Adrenal gland (tissue), 12 donors: ENCODE results near the gene ESPNL. TPM values are rescaled to one million over a fixed set of nuclear protein-coding genes. Genes with fewer than 3 reads are reported as not detected.
A peak's percentile ranks its signal among the peaks of the same experiment; 100 is the strongest.

ENCODE experiments used
- DNase-seq, 7 donors: peaks; one replicate each; pipeline ENCODE4 v3.0.0-alpha.2; 2019 to 2020
- H3K27ac ChIP-seq, 5 donors: fragments of 200-600 bp; sonication (generic) in 4 of 5; 1 replicate in 3 of 5; 2 replicates in 2 of 5; pipeline versions ENCODE4 v1.5.1 to v1.8.0; 2016 to 2020; ENCODE audit warnings: mild to moderate bottlenecking in 1 of 5
- H3K27me3 ChIP-seq: fragments of 200-600 bp; 2 replicates; pipeline ENCODE4 v1.8.0; 2021
- H3K36me3 ChIP-seq, 2 donors: fragments of 200-600 bp; replicated peaks in 1 of 2; 1 replicate in 1 of 2; 2 replicates in 1 of 2; pipeline versions ENCODE4 v1.5.1 to v1.8.0; 2018 to 2022
- H3K4me1 ChIP-seq, 2 donors: fragments of 200-600 bp; replicated peaks in 1 of 2; 1 replicate in 1 of 2; 2 replicates in 1 of 2; pipeline versions ENCODE4 v1.5.1 to v1.8.0; 2018 to 2021
- H3K4me3 ChIP-seq, 4 donors: fragments of 200-600 bp; sonication (generic) in 3 of 4; one replicate each; pipeline ENCODE4 v1.5.1; 2016 to 2018
- H3K9me3 ChIP-seq, 3 donors: fragments of 200-600 bp; sonication (generic) in 1 of 3; replicated peaks in 1 of 3; 1 replicate in 2 of 3; 2 replicates in 1 of 3; pipeline versions ENCODE4 v1.5.1 to v1.8.0; 2016 to 2021
- POLR2A ChIP-seq, 2 donors: fragments of 450-650 bp; IDR thresholded peaks; one replicate each; pipeline ENCODE4 v1.6.1; 2017; ENCODE audit warnings: antibody characterized with exemption in 2 of 2, mild to moderate bottlenecking in 2 of 2, moderate library complexity in 1 of 2
- WGBS, 4 donors: extraction: QIAGEN DNeasy Blood & Tissue Kit in 2 of 4; methylation state at CpG; one replicate each; pipeline versions ENCODE4 v1.1.5 to v1.1.7; 2013 to 2017; 5-methylcytosine and 5-hydroxymethylcytosine counted together
- intact Hi-C, 2 donors: fragments of 100-400 bp; cut with DNase I; formaldehyde crosslinking; loops; one replicate each; pipeline versions ENCODE4 v1.14.1 to v1.15.0; 2022 to 2023
- polyA plus RNA-seq, 3 donors: library from polyadenylated mRNA; stranded (reverse); fragments of 200-250 nt in 2 of 3; fragments of 350-450 nt in 1 of 3; fragmentation: Illumina TruSeq in 1 of 3; extraction: RNeasy Lipid Tissue Mini Kit (QIAGEN cat#74804) in 1 of 3; gene quantifications; one replicate each; pipeline ENCODE4 v1.2.3, GENCODE V29; 2013 to 2014
- total RNA-seq, 9 donors: library from RNA; depleted of rRNA in 4 of 9; stranded (reverse); fragments of >200 nt in 4 of 9; fragments of 120-200 nt in 1 of 9; fragmentation: NEBNext Ultra II Directional in 1 of 9; extraction: Animal tissue kit (Norgen Biotek cat#: 25700) in 1 of 9; gene quantifications; one replicate each; pipeline versions ENCODE4 v1.1.0 to v1.2.4, GENCODE V29; 2013 to 2023
- TF ChIP-seq, protein P1 (sequence below), 6 experiments: fragments of 450-650 bp in 4 of 6; fragments of 200-600 bp in 2 of 6; sonication (generic) in 1 of 6; IDR thresholded peaks; 1 replicate in 5 of 6; 2 replicates in 1 of 6; pipeline versions ENCODE4 v1.5.1 to v1.8.0; 2016 to 2021; ENCODE audit warnings: antibody characterized with exemption in 6 of 6, mild to moderate bottlenecking in 2 of 6, moderate library complexity in 1 of 6
- donor health status: healthy with polysubstance abuse.
- donor health status: Bipolar disorder and iron deficiency.
- donor health status: DM: yes; HTN: yes; CAD: no.
- donor health status: DM: no; HTN: no; CAD: no.
- donor health status: DM: no; HTN: no; CAD: no.
- donor health status: DM: yes; HTN: yes; CAD: no.

The ESPNL gene
- total and polyA plus RNA-seq, 12 donors = 0.03 to 5.9 (median 1.2) TPM; not detected in 5

- no peaks in the 10 kb centered on the region for H3K9me3 ChIP-seq
- H3K27me3 ChIP-seq = no peaks in the 10 kb centered on the region
- peak in 1 of 7 donors; percentile 13 for DNase-seq
- H3K4me3 ChIP-seq = no peak overlapping the region
- intact Hi-C loops = no loop called here
- H3K4me1 ChIP-seq = no peaks in the 10 kb centered on the region
- peaks cover 0 to 90% of the 10 kb centered on the region in 2 donors for H3K36me3 ChIP-seq
- WGBS, 4 donors = 89 to 97% (median 93%) methylated on average over 5 of the region's 5 CpGs
- TF ChIP-seq, protein P1, sequence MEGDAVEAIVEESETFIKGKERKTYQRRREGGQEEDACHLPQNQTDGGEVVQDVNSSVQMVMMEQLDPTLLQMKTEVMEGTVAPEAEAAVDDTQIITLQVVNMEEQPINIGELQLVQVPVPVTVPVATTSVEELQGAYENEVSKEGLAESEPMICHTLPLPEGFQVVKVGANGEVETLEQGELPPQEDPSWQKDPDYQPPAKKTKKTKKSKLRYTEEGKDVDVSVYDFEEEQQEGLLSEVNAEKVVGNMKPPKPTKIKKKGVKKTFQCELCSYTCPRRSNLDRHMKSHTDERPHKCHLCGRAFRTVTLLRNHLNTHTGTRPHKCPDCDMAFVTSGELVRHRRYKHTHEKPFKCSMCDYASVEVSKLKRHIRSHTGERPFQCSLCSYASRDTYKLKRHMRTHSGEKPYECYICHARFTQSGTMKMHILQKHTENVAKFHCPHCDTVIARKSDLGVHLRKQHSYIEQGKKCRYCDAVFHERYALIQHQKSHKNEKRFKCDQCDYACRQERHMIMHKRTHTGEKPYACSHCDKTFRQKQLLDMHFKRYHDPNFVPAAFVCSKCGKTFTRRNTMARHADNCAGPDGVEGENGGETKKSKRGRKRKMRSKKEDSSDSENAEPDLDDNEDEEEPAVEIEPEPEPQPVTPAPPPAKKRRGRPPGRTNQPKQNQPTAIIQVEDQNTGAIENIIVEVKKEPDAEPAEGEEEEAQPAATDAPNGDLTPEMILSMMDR (IDR thresholded peaks at IDR 0.05) = no peak
- TF ChIP-seq POLR2A (IDR thresholded peaks at IDR 0.05) = no peak
- no peak overlapping the region for H3K27ac ChIP-seq
Observed at GRCh38 chr2:238180554-238180953, 80.4 kb downstream of the ESPNL start.

GRCh38 chr2:238182362-238182761 is 82.2 kb downstream of the ESPNL start:
- Histone ChIP-seq H3K9me3 (no peaks in the 10 kb centered on the region), H3K27me3 (no peaks in the 10 kb centered on the region), H3K36me3 (peaks cover 0 to 99% of the 10 kb centered on the region in 2 donors), H3K27ac (no peak overlapping the region), H3K4me1 (no peaks in the 10 kb centered on the region), H3K4me3 (no peak overlapping the region)
- intact Hi-C loops = no loop called here
- no peak for DNase-seq
- WGBS, 4 donors = 63 to 75% (median 74%) methylated on average over 6 of the region's 6 CpGs
- TF ChIP-seq, protein P1 (IDR thresholded peaks at IDR 0.05) = no peak
- no peak for TF ChIP-seq POLR2A (IDR thresholded peaks at IDR 0.05)

Other genes starting within 250 kb of the ESPNL start
- 10 to 100 TPM in 4 of 9 donors, 1 to 10 TPM in 5; 2.4 to 49.1 (median 9.1) TPM for gene RAMP1, start 240.7 kb upstream of the ESPNL start, total RNA-seq
- gene RAMP1, start 240.7 kb upstream of the ESPNL start, polyA plus RNA-seq = 10 to 100 TPM in 2 of 3 donors, 1 to 10 TPM in 1; 7.6 to 72.6 (median 40.4) TPM
- 100 to 1,000 TPM in 1 of 9 donors, 10 to 100 TPM in 8; 37.9 to 101 (median 56.1) TPM for gene UBE2F, start 133.3 kb upstream of the ESPNL start, total RNA-seq
- gene UBE2F, start 133.3 kb upstream of the ESPNL start, polyA plus RNA-seq = 100 to 1,000 TPM in 1 of 3 donors, 10 to 100 TPM in 2; 26.8 to 101 (median 38.2) TPM
- gene SCLY, start 39.3 kb upstream of the ESPNL start, total RNA-seq = 10 to 100 TPM in 3 of 9 donors, 1 to 10 TPM in 6; 2.4 to 11.0 (median 7.8) TPM
- gene SCLY, start 39.3 kb upstream of the ESPNL start, polyA plus RNA-seq = 1 to 10 TPM; 5.8 to 9.8 (median 8.6) TPM
- 1 to 10 TPM in 1 of 9 donors, under 1 TPM in 5, not detected in 3; 0.10 to 4.3 (median 0.15) TPM for gene KLHL30, start 38.3 kb downstream of the ESPNL start, total RNA-seq
- under 1 TPM in 2 of 3 donors, not detected in 1; 0.13 to 0.24 TPM for gene KLHL30, start 38.3 kb downstream of the ESPNL start, polyA plus RNA-seq
- gene ERFE, start 58.6 kb downstream of the ESPNL start, total RNA-seq = under 1 TPM in 2 of 9 donors, not detected in 7; 0.11 to 0.36 TPM
- gene ERFE, start 58.6 kb downstream of the ESPNL start, polyA plus RNA-seq = under 1 TPM in 1 of 3 donors, not detected in 2; 0.10 TPM
- gene ILKAP, start 103.4 kb downstream of the ESPNL start, total RNA-seq = 10 to 100 TPM; 12.3 to 37.3 (median 24.5) TPM
- 100 to 1,000 TPM in 2 of 3 donors, 10 to 100 TPM in 1; 17.8 to 131 (median 110) TPM for gene ILKAP, start 103.4 kb downstream of the ESPNL start, polyA plus RNA-seq
- 10 to 100 TPM in 6 of 9 donors, 1 to 10 TPM in 3; 6.5 to 21.6 (median 12.7) TPM for gene HES6, start 139.7 kb downstream of the ESPNL start, total RNA-seq
- 1 to 10 TPM; 4.3 to 9.2 (median 7.4) TPM for gene HES6, start 139.7 kb downstream of the ESPNL start, polyA plus RNA-seq
- 10 to 100 TPM in 1 of 9 donors, 1 to 10 TPM in 8; 1.5 to 11.4 (median 4.9) TPM for gene PER2, start 188.3 kb downstream of the ESPNL start, total RNA-seq
- 1 to 10 TPM; 1.3 to 7.1 (median 4.7) TPM for gene PER2, start 188.3 kb downstream of the ESPNL start, polyA plus RNA-seq
- 10 to 100 TPM in 5 of 9 donors, 1 to 10 TPM in 4; 5.5 to 17.5 (median 11.9) TPM for gene TRAF3IP1, start 220.2 kb downstream of the ESPNL start, total RNA-seq
- 10 to 100 TPM; 10.1 to 18.5 (median 16.4) TPM for gene TRAF3IP1, start 220.2 kb downstream of the ESPNL start, polyA plus RNA-seq